CD14-positive monocyte (primary cell): ENCODE data around the gene EEF2KMT. TPM values are rescaled to one million over a fixed set of nuclear protein-coding genes. Genes with fewer than 3 reads are reported as not detected.
"Not testable (repeated sequence)": the region's sequence is repeated elsewhere in the genome, so short reads cannot be mapped to it uniquely, and the experiment has no call there.

Experiments used
- DNase-seq, 3 donors: peaks; one replicate each; pipeline ENCODE4 v3.0.0-alpha.2; 2011 to 2022
- H2AFZ ChIP-seq: 2 replicates; pipeline ENCODE4 v1.6.0; 2012; ENCODE audit warnings: mild to moderate bottlenecking, low read depth, low read length, inconsistent platforms; ENCODE audit not compliant: insufficient read depth, poor library complexity, severe bottlenecking
- H3K27ac ChIP-seq, 2 donors: 1 replicate in 1 of 2; 2 replicates in 1 of 2; pipeline ENCODE4 v1.5.1; 2012 to 2013; ENCODE audit warnings: low read length in 2 of 2, control low read depth in 1 of 2, inconsistent platforms in 1 of 2, low read depth in 1 of 2, mild to moderate bottlenecking in 1 of 2
- H3K27me3 ChIP-seq, 2 donors: one replicate each; pipeline versions ENCODE4 v1.6.0 to v1.6.1; 2011 to 2013; ENCODE audit warnings: low read length in 2 of 2; ENCODE audit not compliant: control insufficient read depth in 2 of 2, insufficient read depth in 2 of 2
- H3K36me3 ChIP-seq, 2 donors: replicated peaks in 1 of 2; 1 replicate in 1 of 2; 2 replicates in 1 of 2; pipeline versions ENCODE4 v1.5.1 to v1.6.1; 2012 to 2013; ENCODE audit warnings: low read length in 2 of 2, control low read depth in 1 of 2, inconsistent platforms in 1 of 2, mild to moderate bottlenecking in 1 of 2; ENCODE audit not compliant: insufficient read depth in 2 of 2, control insufficient read depth in 1 of 2
- H3K4me1 ChIP-seq, 2 donors: 1 replicate in 1 of 2; 2 replicates in 1 of 2; pipeline versions ENCODE4 v1.5.1 to v1.6.1; 2012 to 2013; ENCODE audit warnings: low read length in 2 of 2, control low read depth in 1 of 2, inconsistent platforms in 1 of 2, mild to moderate bottlenecking in 1 of 2, moderate library complexity in 1 of 2; ENCODE audit not compliant: insufficient read depth in 2 of 2, control insufficient read depth in 1 of 2
- H3K4me2 ChIP-seq: replicated peaks from 2 replicates; pipeline ENCODE3; 2012; ENCODE audit warnings: low read length, moderate library complexity, mild to moderate bottlenecking; ENCODE audit not compliant: poor library complexity, severe bottlenecking; ENCODE audit errors: extremely low read depth
- H3K4me3 ChIP-seq, 3 experiments: fragments of 200-600 bp in 1 of 3; sonication (generic) in 1 of 3; replicated peaks in 1 of 3; 1 replicate in 2 of 3; 2 replicates in 1 of 3; pipeline ENCODE4 v1.5.1; 2011 to 2013; ENCODE audit warnings: low read length in 3 of 3, mild to moderate bottlenecking in 3 of 3, control low read depth in 2 of 3, low read depth in 2 of 3, inconsistent platforms in 1 of 3, moderate library complexity in 1 of 3
- H3K79me2 ChIP-seq: 2 replicates; pipeline ENCODE4 v1.6.0; 2012; ENCODE audit warnings: mild to moderate bottlenecking, control low read depth, inconsistent platforms, low read length, moderate library complexity; ENCODE audit not compliant: insufficient read depth
- H3K9ac ChIP-seq: 2 replicates; pipeline ENCODE4 v1.6.0; 2017; ENCODE audit warnings: low read length, mild to moderate bottlenecking; ENCODE audit not compliant: insufficient read depth, poor library complexity, severe bottlenecking
- H3K9me3 ChIP-seq, 2 donors: replicated peaks in 1 of 2; 1 replicate in 1 of 2; 2 replicates in 1 of 2; pipeline versions ENCODE4 v1.5.1 to v1.6.1; 2012 to 2013; ENCODE audit warnings: low read length in 2 of 2, control low read depth in 1 of 2; ENCODE audit not compliant: control insufficient read depth in 1 of 2, insufficient read depth in 1 of 2
- H4K20me1 ChIP-seq: 2 replicates; pipeline ENCODE4 v1.6.0; 2012; ENCODE audit warnings: mild to moderate bottlenecking, low read length, control low read depth, moderate library complexity; ENCODE audit not compliant: insufficient read depth
- H3K27ac Mint-ChIP-seq, 7 donors: one replicate each; pipeline ENCODE4 v1.8.0; 2020; ENCODE audit warnings: mild to moderate bottlenecking in 7 of 7, mixed read lengths in 7 of 7, moderate library complexity in 6 of 7, inconsistent platforms in 2 of 7
- H3K27me3 Mint-ChIP-seq, 3 donors: one replicate each; pipeline ENCODE4 v1.8.0; 2021 to 2022; ENCODE audit warnings: low read depth in 3 of 3, mild to moderate bottlenecking in 3 of 3, mixed read lengths in 3 of 3, moderate library complexity in 3 of 3, inconsistent platforms in 1 of 3
- H3K36me3 Mint-ChIP-seq, 2 donors: one replicate each; pipeline ENCODE4 v1.8.0; 2020; ENCODE audit warnings: mixed read lengths in 2 of 2, inconsistent platforms in 1 of 2, mild to moderate bottlenecking in 1 of 2
- H3K4me1 Mint-ChIP-seq: one replicate; pipeline ENCODE4 v1.8.0; 2020; ENCODE audit warnings: mild to moderate bottlenecking, mixed read lengths
- H3K4me3 Mint-ChIP-seq, 2 donors: one replicate each; pipeline ENCODE4 v1.8.0; 2020; ENCODE audit warnings: mild to moderate bottlenecking in 2 of 2, mixed read lengths in 2 of 2, moderate library complexity in 1 of 2
- H3K9me3 Mint-ChIP-seq, 7 donors: one replicate each; pipeline ENCODE4 v1.8.0; 2020 to 2022; ENCODE audit warnings: mixed read lengths in 7 of 7, mild to moderate bottlenecking in 6 of 7, moderate library complexity in 6 of 7, inconsistent platforms in 2 of 7
- WGBS: methylation state at CpG from one replicate; pipeline ENCODE4 v1.1.5; 2013; ENCODE audit warnings: missing lambda C conversion rate; ENCODE audit not compliant: insufficient coverage; 5-methylcytosine and 5-hydroxymethylcytosine counted together
- intact Hi-C, 2 donors: fragments of 100-400 bp; cut with micrococcal nuclease; formaldehyde crosslinking; loops; one replicate each; pipeline versions ENCODE4 v1.15.0 to v1.15.1; 2023
- polyA plus RNA-seq, 3 donors: library from polyadenylated mRNA; depleted of rRNA in 1 of 3; unstranded in 2 of 3; stranded (reverse) in 1 of 3; fragments of 300-500 nt in 2 of 3; fragments of >200 nt in 1 of 3; fragmentation: Illumina TruSeq in 2 of 3; gene quantifications; 1 replicate in 2 of 3; 2 replicates in 1 of 3; pipeline ENCODE4 v1.2.3, GENCODE V29; 2012 to 2021
- TF ChIP-seq, protein P1 (sequence below): fragments of 200-600 bp; IDR thresholded peaks from one replicate; pipeline ENCODE4 v1.8.0; 2022; ENCODE audit warnings: antibody characterized with exemption, mild to moderate bottlenecking

Gene EEF2KMT
- polyA plus RNA-seq, 3 donors: 4.6 to 6.8 (median 5.5) TPM

DNA sequence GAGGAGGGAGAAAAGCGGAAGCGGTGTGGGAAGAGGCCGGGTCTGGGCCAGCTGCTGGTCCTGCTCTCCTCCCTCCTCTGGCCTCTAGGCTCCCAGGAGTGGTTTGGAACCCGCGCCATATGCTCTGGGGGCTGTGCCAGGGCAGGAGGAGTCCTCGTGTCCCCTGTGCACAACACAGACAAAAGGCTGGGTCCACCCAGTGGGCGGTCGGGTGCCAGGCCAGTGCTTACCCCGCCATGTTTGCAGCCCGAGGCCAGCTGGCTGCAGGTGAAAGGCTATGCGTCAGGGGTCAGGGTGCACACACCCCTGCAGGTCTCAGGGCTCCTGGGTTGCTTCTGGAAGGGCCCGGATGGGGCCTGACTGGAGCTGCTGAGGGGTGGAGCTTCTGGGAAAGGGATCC lies 17.1 kb downstream of the EEF2KMT start:
- H3K9ac ChIP-seq, H3K27me3 ChIP-seq, H3K4me1 Mint-ChIP-seq, H3K9me3 ChIP-seq, H3K27ac Mint-ChIP-seq, DNase-seq, H3K27me3 Mint-ChIP-seq, H3K4me3 Mint-ChIP-seq, H2AFZ ChIP-seq, H3K4me1 ChIP-seq, H3K4me2 ChIP-seq, intact Hi-C loops, H3K27ac ChIP-seq, H3K9me3 Mint-ChIP-seq, H3K79me2 ChIP-seq, H3K4me3 ChIP-seq, H4K20me1 ChIP-seq: not testable (repeated sequence)
- peaks cover 39 to 46% of the 10 kb centered on the region in 2 donors for H3K36me3 ChIP-seq
- 100% methylated on average over 7 of the region's 12 CpGs for WGBS
- peaks cover 62 to 95% of the 10 kb centered on the region in 2 donors for H3K36me3 Mint-ChIP-seq

DNA sequence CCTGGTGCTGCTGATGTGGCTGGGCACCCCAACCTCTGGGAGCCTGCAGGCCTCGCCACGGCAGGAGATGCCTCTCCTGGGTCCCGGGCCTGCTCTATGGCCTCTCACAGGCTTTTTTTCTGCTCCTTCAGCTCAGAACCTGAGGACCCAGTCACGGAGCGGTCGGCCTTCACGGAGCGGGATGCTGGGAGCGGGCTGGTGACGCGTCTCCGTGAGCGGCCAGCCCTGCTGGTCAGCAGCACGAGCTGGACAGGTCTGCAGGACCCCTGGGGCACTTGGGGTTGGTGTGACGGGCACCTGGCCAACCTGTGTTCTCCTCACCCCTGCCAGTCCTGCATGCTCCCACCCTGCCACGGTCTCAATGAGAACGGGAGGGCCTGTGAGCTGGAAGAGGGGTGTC lies 19.0 kb downstream of the EEF2KMT start:
- intact Hi-C loops: no loop called here
- H2AFZ ChIP-seq: no peak overlapping the region
- 95% methylated on average over 10 of the region's 17 CpGs for WGBS
- no peak overlapping the region for H3K27ac ChIP-seq
- no peak overlapping the region for H3K9ac ChIP-seq
- H3K27me3 Mint-ChIP-seq: peaks cover 0 to 2% (median 0%) of the 10 kb centered on the region in 3 donors
- no peak for DNase-seq
- H3K79me2 ChIP-seq: peaks cover 9% of the 10 kb centered on the region
- no peak overlapping the region for H3K4me2 ChIP-seq
- H3K36me3 ChIP-seq: peaks cover 44 to 45% of the 10 kb centered on the region in 2 donors
- no peak overlapping the region for H3K27ac Mint-ChIP-seq
- peaks cover 59 to 89% of the 10 kb centered on the region in 2 donors for H3K36me3 Mint-ChIP-seq
- no peaks in the 10 kb centered on the region for H3K27me3 ChIP-seq
- TF ChIP-seq, protein P1, sequence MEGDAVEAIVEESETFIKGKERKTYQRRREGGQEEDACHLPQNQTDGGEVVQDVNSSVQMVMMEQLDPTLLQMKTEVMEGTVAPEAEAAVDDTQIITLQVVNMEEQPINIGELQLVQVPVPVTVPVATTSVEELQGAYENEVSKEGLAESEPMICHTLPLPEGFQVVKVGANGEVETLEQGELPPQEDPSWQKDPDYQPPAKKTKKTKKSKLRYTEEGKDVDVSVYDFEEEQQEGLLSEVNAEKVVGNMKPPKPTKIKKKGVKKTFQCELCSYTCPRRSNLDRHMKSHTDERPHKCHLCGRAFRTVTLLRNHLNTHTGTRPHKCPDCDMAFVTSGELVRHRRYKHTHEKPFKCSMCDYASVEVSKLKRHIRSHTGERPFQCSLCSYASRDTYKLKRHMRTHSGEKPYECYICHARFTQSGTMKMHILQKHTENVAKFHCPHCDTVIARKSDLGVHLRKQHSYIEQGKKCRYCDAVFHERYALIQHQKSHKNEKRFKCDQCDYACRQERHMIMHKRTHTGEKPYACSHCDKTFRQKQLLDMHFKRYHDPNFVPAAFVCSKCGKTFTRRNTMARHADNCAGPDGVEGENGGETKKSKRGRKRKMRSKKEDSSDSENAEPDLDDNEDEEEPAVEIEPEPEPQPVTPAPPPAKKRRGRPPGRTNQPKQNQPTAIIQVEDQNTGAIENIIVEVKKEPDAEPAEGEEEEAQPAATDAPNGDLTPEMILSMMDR: no peak
- no peaks in the 10 kb centered on the region for H3K4me1 ChIP-seq
- H3K4me1 Mint-ChIP-seq: no peaks in the 10 kb centered on the region
- H4K20me1 ChIP-seq: no peaks in the 10 kb centered on the region
- no peaks in the 10 kb centered on the region for H3K9me3 ChIP-seq
- H3K4me3 Mint-ChIP-seq: no peak overlapping the region
- no peak overlapping the region for H3K4me3 ChIP-seq
- peaks cover 0 to under 1% (median 0%) of the 10 kb centered on the region in 7 donors for H3K9me3 Mint-ChIP-seq
